Fibroblast of lung (primary cell): ENCODE results near the gene DOC2B.

Source experiments
- CTCF ChIP-seq, 2 donors: IDR thresholded peaks in 1 of 2; conservative IDR thresholded peaks in 1 of 2; 1 replicate in 1 of 2; 2 replicates in 1 of 2; pipeline ENCODE4 v1.5.1; 2011 to 2012; ENCODE audit warnings: low read length in 2 of 2, control low read depth in 1 of 2, inconsistent platforms in 1 of 2, low read depth in 1 of 2, mild to moderate bottlenecking in 1 of 2
- EZH2 ChIP-seq: IDR thresholded peaks from 2 replicates; pipeline ENCODE4 v1.5.1; 2012; ENCODE audit warnings: low read length, control low read depth, mild to moderate bottlenecking; ENCODE audit errors: missing control alignments

DNA sequence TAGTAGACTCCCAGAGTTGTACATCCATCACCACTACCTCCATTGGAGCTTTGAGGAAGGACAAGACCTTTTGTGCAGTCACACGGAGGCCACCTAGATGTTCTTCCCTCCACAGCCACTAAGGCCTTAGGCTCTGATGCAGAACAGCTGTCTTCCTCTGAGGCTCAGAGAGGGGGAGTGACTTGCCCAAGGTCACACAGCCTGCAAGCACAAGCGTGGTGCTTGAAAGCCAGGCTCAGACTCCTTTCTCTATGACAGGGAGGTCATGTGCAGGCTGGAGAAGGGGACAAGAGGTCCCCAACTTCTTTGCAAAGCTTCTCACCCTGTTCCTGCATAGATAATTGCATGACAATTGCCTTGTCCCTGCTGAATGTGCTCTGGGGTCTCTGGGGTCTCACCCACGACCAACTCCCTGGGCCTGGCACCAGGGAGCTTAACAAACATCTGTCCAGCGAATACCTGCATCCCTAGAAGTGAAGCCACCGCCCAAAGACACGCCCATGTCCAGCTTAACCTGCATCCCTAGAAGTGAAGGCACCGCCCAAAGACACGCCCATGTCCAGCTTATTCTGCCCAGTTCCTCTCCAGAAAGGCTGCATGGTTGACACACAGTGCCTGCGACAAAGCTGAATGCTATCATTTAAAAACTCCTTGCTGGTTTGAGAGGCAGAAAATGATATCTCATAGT lies 31.4 kb downstream of the DOC2B start:
- TF ChIP-seq CTCF (conservative IDR thresholded peaks at IDR 0.05 in 1 of 2, IDR thresholded peaks at IDR 0.05 in 1 of 2; ENCODE audit: low read depth in 1 of 2, low read length in 2 of 2) (no peak), EZH2 (no peak)
